ENCODE data around the gene MMRN1. TPM values are rescaled to one million over a fixed set of nuclear protein-coding genes. Genes with fewer than 3 reads are reported as not detected.

Gene MMRN1
- polyA plus RNA-seq, 1 donor (not counting 4 experiments of a cell fraction or from before 2014, with no cell fraction given): not detected

DNA sequence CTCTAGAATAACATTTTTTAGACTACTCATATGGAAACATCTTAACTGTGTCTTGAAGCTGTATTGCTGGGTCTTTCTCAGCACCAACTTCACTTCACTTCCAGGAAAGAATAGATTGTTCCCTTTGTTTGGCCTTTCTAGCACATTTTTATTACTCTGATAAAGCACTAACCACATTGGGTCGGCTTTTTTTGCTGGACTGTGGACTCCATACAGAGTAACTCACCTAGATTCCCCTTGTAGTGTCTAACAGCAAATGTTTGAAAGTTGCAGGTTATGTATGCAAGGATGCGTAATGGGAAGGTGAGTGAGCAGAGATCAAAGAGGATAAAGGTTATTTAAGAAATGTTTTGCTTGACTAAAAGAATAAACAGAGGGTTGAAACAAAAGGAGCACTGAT is 101.2 kb downstream of the MMRN1 start:
- Histone ChIP-seq H3K4me1 (ENCODE audit: control insufficient read depth, extremely low read depth, insufficient read depth, low read length) (no peaks in the 10 kb centered on the region), H3K27me3 (ENCODE audit: control insufficient read depth, extremely low read depth, insufficient read depth, low read length) (peaks cover 4% of the 10 kb centered on the region), H3K36me3 (ENCODE audit: control insufficient read depth in 2 of 2, extremely low read depth in 1 of 2, insufficient read depth in 2 of 2, low read length in 2 of 2) (no peaks in the 10 kb centered on the region), H4K20me1 (ENCODE audit: control insufficient read depth, extremely low read depth, insufficient read depth, low read length) (no peaks in the 10 kb centered on the region), H2AFZ (ENCODE audit: control insufficient read depth, low read length) (no peak overlapping the region), H3K4me2 (ENCODE audit: control insufficient read depth, extremely low read depth, insufficient read depth, low read depth, low read length) (no peak overlapping the region), H3K9ac (ENCODE audit: control insufficient read depth, extremely low read depth, insufficient read depth, low read length) (no peak overlapping the region), H3K27ac (ENCODE audit: control insufficient read depth, insufficient read depth, low read length) (no peak overlapping the region), H3K9me1 (ENCODE audit: control insufficient read depth, extremely low read depth, insufficient read depth, low read length) (no peaks in the 10 kb centered on the region), H3K9me3 (ENCODE audit: control insufficient read depth, low read depth, low read length) (no peaks in the 10 kb centered on the region), H3K4me3 (ENCODE audit: control insufficient read depth in 2 of 3, extremely low read depth in 1 of 3, insufficient read depth in 2 of 3, low read depth in 1 of 3, low read length in 3 of 3) (no peak overlapping the region), H3K79me2 (ENCODE audit: control insufficient read depth, insufficient read depth, low read length) (no peaks in the 10 kb centered on the region)
- DNase-seq (ENCODE audit: low read depth, low spot score): no peak
- TF ChIP-seq EZH2 (IDR thresholded peaks at IDR 0.05; ENCODE audit: low read length) (no peak), CTCF (optimal IDR thresholded peaks at IDR 0.05 in 1 of 3, IDR thresholded peaks at IDR 0.05 in 1 of 3, conservative IDR thresholded peaks at IDR 0.05 in 1 of 3; ENCODE audit: extremely low read depth in 1 of 3, insufficient read depth in 2 of 3, low read length in 3 of 3) (no peak)
- dilution Hi-C loops (cut with MboI; ENCODE audit: extremely low pct_ligation_motif_present, low sequenced_read_pairs): no loop called here
- no peak for FAIRE-seq

- dilution Hi-C loops (cut with MboI; ENCODE audit: extremely low pct_ligation_motif_present, low sequenced_read_pairs): no loop called here
Measured at GRCh38 chr4:89997171-89997704, 102.6 kb downstream of the MMRN1 start.

More at GRCh38 chr4:89997171-89997704, 102.6 kb downstream of the MMRN1 start:
- no peaks in the 10 kb centered on the region for H3K36me3 ChIP-seq (ENCODE audit: control insufficient read depth in 2 of 2, extremely low read depth in 1 of 2, insufficient read depth in 2 of 2, low read length in 2 of 2)
- H3K9ac ChIP-seq (ENCODE audit: control insufficient read depth, extremely low read depth, insufficient read depth, low read length): no peak overlapping the region
- H3K4me3 ChIP-seq (ENCODE audit: control insufficient read depth in 2 of 3, extremely low read depth in 1 of 3, insufficient read depth in 2 of 3, low read depth in 1 of 3, low read length in 3 of 3): no peak overlapping the region
- no peak overlapping the region for H3K27ac ChIP-seq (ENCODE audit: control insufficient read depth, insufficient read depth, low read length)
- H3K79me2 ChIP-seq (ENCODE audit: control insufficient read depth, insufficient read depth, low read length): no peaks in the 10 kb centered on the region
- DNase-seq (ENCODE audit: low read depth, low spot score) (no peak), FAIRE-seq (no peak)
- H4K20me1 ChIP-seq (ENCODE audit: control insufficient read depth, extremely low read depth, insufficient read depth, low read length): no peaks in the 10 kb centered on the region
- H3K4me1 ChIP-seq (ENCODE audit: control insufficient read depth, extremely low read depth, insufficient read depth, low read length): no peaks in the 10 kb centered on the region
- H3K27me3 ChIP-seq (ENCODE audit: control insufficient read depth, extremely low read depth, insufficient read depth, low read length): no peaks in the 10 kb centered on the region
- no peak overlapping the region for H3K4me2 ChIP-seq (ENCODE audit: control insufficient read depth, extremely low read depth, insufficient read depth, low read depth, low read length)
- no peaks in the 10 kb centered on the region for H3K9me3 ChIP-seq (ENCODE audit: control insufficient read depth, low read depth, low read length)
- no peak overlapping the region for H2AFZ ChIP-seq (ENCODE audit: control insufficient read depth, low read length)
- no peaks in the 10 kb centered on the region for H3K9me1 ChIP-seq (ENCODE audit: control insufficient read depth, extremely low read depth, insufficient read depth, low read length)
- TF ChIP-seq EZH2 (IDR thresholded peaks at IDR 0.05; ENCODE audit: low read length): no peak
- TF ChIP-seq CTCF (optimal IDR thresholded peaks at IDR 0.05 in 1 of 3, IDR thresholded peaks at IDR 0.05 in 1 of 3, conservative IDR thresholded peaks at IDR 0.05 in 1 of 3; ENCODE audit: extremely low read depth in 1 of 3, insufficient read depth in 2 of 3, low read length in 3 of 3): no peak
